GM06990 (cell line): ENCODE data around the gene LIG1.

Experiments
- DNase-seq: peaks from one replicate; pipeline ENCODE4 v3.0.0-alpha.2; 2011; ENCODE audit not compliant: insufficient read length; ENCODE audit errors: extremely low read depth
- H3K27me3 ChIP-seq: replicated peaks from 2 replicates; pipeline ENCODE4 v1.6.0; 2011; ENCODE audit warnings: low read length; ENCODE audit not compliant: control insufficient read depth, insufficient read depth
- H3K36me3 ChIP-seq: 2 replicates; pipeline ENCODE4 v1.5.1; 2011; ENCODE audit warnings: low read length; ENCODE audit not compliant: control insufficient read depth, insufficient read depth
- H3K4me3 ChIP-seq: replicated peaks from 2 replicates; pipeline ENCODE4 v1.5.1; 2011; ENCODE audit warnings: low read depth, mild to moderate bottlenecking, control low read depth, low read length
- TF ChIP-seq, protein P1 (sequence below): IDR thresholded peaks from 2 replicates; pipeline ENCODE4 v1.5.1; 2011; ENCODE audit warnings: low read length, control low read depth, mild to moderate bottlenecking, inconsistent platforms; ENCODE audit not compliant: insufficient read depth, poor library complexity, severe bottlenecking

The LIG1 gene

DNA sequence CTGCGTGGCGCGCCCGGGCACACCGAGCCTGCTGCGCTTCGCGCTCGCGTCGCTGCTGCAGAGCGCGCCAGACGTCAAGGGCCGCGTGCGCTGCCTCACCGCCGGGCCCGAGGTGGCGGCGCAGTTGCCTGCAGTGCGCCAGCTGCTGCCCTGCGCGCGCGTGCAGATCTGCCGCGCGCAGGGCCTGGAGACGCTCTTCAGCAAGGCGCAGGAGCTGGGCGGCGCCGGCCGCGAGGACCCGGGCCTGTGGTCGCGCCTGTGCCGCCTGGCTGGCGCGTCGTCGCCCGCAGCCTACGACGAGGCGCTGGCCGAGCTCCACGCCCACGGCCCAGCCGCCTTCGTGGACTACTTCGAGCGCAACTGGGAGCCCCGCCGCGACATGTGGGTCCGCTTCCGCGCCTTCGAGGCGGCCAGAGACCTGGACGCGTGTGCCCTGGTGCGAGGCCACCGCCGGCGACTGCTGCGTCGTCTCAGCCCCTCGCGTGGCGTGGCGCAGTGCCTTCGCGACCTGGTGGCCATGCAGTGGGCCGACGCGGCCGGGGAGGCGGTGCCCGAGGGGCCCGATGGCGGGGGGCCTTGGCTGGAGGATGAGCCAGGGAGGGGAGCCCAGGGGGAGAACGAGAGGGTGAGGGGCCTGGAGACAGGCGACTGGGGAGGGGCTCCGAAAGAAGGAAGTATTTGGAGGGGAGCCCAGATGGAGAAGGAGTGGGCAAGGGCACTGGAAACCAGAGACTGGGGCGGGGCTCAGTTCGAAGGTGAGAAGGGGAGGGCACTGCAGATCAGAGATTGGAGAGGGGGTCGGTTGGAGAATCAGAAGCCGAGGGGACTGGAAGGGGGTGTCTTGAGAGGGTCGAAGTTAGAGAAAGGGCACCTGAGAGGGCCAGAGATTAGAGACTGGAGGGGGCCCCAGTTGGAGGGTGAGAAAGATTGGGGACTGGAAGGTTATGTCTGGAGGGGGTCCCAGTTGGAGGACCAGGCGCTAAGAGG is 25.0 kb upstream of the LIG1 start:
- no peak for DNase-seq
- Histone ChIP-seq H3K4me3 (no peak overlapping the region), H3K27me3 (no peaks in the 10 kb centered on the region), H3K36me3 (peaks cover 1% of the 10 kb centered on the region; the same call in 1 of the 2 replicates)
- TF ChIP-seq, protein P1, sequence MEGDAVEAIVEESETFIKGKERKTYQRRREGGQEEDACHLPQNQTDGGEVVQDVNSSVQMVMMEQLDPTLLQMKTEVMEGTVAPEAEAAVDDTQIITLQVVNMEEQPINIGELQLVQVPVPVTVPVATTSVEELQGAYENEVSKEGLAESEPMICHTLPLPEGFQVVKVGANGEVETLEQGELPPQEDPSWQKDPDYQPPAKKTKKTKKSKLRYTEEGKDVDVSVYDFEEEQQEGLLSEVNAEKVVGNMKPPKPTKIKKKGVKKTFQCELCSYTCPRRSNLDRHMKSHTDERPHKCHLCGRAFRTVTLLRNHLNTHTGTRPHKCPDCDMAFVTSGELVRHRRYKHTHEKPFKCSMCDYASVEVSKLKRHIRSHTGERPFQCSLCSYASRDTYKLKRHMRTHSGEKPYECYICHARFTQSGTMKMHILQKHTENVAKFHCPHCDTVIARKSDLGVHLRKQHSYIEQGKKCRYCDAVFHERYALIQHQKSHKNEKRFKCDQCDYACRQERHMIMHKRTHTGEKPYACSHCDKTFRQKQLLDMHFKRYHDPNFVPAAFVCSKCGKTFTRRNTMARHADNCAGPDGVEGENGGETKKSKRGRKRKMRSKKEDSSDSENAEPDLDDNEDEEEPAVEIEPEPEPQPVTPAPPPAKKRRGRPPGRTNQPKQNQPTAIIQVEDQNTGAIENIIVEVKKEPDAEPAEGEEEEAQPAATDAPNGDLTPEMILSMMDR = no peak

DNA sequence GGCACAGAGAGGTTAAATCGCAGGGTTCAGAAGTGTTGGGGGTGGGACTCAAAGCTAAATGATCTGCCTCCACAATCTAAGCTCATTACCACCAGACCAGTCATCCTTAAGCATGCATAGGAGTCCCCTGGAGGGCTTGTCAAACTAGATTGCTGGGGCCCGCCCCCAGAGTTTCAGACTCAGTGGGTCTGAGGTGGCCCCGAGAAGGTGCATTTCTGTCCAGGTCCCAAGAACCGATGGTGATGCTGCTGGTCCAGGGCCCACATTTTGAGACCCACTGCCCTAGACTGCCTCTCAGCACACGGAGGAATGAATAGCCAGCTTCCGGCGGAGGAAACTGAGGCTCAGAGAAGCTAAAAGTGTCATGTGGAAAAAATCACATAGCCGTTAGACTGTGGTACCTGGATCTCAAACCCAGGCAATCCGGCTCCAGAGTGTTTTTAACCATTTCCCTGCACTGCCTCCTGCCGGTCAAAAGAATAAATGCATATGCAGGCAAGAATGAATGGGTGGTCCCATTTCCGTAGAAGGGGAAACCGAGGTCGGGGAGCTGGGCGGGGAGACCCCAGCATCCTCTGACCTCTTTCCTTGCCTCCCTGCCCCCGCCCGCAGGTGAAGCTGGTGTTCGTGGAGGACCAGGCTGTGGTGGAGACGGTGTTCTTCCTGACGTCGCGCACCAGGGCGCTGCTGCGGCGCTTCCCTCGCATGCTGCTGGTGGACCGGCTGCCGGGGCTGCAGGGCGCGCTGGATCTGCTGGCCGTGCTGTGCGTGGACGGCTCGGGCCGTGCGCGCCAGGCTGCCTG is 24.1 kb upstream of the LIG1 start:
- TF ChIP-seq, protein P1 = peak; percentile 72
- H3K27me3 ChIP-seq = no peaks in the 10 kb centered on the region
- DNase-seq = no peak
- no peak overlapping the region for H3K4me3 ChIP-seq
- peaks cover 1% of the 10 kb centered on the region; the same call in 1 of the 2 replicates for H3K36me3 ChIP-seq

DNA sequence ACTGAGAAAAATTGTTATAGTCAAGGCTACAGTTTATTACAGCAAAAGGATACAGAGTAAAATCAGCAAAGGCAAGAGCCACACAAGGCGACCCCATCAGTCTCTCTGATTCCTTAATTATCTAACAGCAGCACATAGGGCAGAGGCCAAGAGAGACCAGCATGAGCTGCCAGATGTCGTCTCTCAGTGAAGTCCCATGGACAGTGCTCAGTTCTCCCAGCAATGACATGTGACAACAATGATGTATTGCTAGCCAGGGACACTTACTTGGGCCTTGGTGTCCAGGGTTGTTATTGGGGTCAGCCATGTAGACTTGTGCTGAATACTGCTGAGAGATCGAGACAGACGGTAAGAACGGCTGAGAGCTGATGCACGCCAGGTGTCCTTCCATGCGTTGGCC is 22.6 kb upstream of the LIG1 start:
- TF ChIP-seq, protein P1 = no peak

DNA sequence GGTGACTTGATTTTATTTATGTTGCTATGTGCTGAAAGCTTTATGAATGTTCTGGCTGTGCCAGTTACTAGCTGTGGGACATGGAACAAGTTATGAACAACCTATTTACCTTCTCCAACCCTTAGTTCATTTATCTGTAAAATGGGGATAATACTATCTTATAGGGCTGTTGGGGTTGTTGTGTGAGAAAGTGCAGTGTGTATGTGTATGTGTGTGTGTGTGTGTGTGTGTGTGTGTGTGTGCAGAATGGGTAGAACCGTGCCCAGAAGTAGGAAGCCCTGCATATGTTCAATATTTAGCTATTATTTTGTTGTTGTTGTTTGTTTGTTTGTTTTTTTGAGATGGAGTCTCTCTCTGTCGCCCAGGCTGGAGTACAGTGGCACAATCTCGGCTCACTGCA is 20.7 kb upstream of the LIG1 start:
- no peak for DNase-seq
- TF ChIP-seq, protein P1 = no peak
- Histone ChIP-seq H3K36me3 (peaks cover 2% of the 10 kb centered on the region), H3K4me3 (no peak overlapping the region), H3K27me3 (no peaks in the 10 kb centered on the region)

More for the DNA sequence above, 22.6 kb upstream of the LIG1 start:
- peaks cover 3% of the 10 kb centered on the region for H3K36me3 ChIP-seq
- no peaks in the 10 kb centered on the region for H3K27me3 ChIP-seq
- DNase-seq = no peak
- no peak overlapping the region for H3K4me3 ChIP-seq

DNA sequence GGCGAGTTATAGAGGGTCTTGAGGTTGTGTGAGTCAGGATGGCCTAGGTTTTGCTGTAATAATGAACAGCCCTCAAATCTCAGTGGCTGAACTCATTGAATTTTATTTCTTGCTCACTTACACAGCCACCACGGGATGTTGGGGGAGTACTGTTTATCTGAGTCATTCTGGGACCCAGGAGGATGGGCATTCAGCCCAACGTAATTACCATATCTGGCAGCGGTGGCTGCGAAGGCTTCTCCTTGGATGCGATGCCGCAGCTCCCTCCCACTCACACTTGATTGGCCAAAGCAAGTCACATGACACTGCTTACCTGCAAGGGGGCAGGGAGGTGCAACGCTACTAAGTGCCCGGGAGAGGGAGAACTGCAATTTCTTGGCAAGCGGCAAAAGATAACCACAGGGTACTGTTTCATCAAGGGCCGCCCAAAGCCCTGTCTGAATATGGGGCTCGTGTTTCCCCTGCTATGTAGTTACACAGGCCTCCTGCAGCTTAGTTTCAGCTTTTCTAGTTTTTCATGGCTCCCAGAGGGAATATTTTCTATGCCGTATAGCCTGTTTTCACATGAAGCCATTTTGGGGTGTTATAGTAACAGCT is 20.2 kb upstream of the LIG1 start:
- peaks cover 2% of the 10 kb centered on the region for H3K36me3 ChIP-seq
- TF ChIP-seq, protein P1 = no peak
- no peak overlapping the region for H3K4me3 ChIP-seq
- DNase-seq = peak; percentile 57
- H3K27me3 ChIP-seq = no peaks in the 10 kb centered on the region
